GM12878 (cell line): ENCODE measurements around the gene NFYC. TPM values are rescaled to one million over a fixed set of nuclear protein-coding genes. Genes with fewer than 3 reads are reported as not detected.

Experiments used
- ATAC-seq: fragments of 200-7000 bp; cut with Tn5 transposase; 3 replicates; pipeline ENCODE4 v1.9.1; 2020; ENCODE audit warnings: mild to moderate bottlenecking, moderate library complexity
- BruUV-seq: library from RNA; stranded (reverse); fragments of 400-500 nt; replicated peaks from 2 replicates; lab custom pipeline; 2021; lab: Mats Ljungman, UMichigan
- CTCF ChIA-PET: fragments of 300-600 bp; sonication (Branson Sonifier 250); formaldehyde crosslinking; extraction: SDS; loops from one replicate; lab custom pipeline; 2021; ENCODE audit warnings: inconsistent platforms; lab: Yijun Ruan, JAX
- POLR2A ChIA-PET: fragments of 350-600 bp; formaldehyde crosslinking; extraction: SDS; loops from one replicate; lab custom pipeline; 2021; ENCODE audit warnings: inconsistent platforms; lab: Charles Lee
- RAD21 ChIA-PET: fragments of 300-600 bp; sonication (Branson Sonifier 250); formaldehyde crosslinking; loops from one replicate; lab custom pipeline; 2023; ENCODE audit warnings: antibody characterized with exemption; ENCODE audit not compliant: unreplicated experiment; lab: Charles Lee
- SMC1A ChIA-PET: fragments of 300-600 bp; sonication (Branson Sonifier 250); formaldehyde crosslinking; loops from one replicate; lab custom pipeline; 2023; ENCODE audit not compliant: unreplicated experiment, uncharacterized antibody; lab: Charles Lee
- DNase-seq: peaks from one replicate; pipeline ENCODE4 v3.0.0-alpha.2; 2011; ENCODE audit warnings: low read depth, low spot score
- FAIRE-seq: peaks from 3 replicates; lab custom pipeline; 2011; peaks lifted over from hg19 to GRCh38; lab: Jason Lieb, UNC
- H2AFZ ChIP-seq: 2 replicates; pipeline ENCODE4 v1.6.0; 2011; ENCODE audit warnings: low read depth, low read length, control low read depth; ENCODE audit not compliant: control insufficient read depth
- H3K27ac ChIP-seq: 2 replicates; pipeline ENCODE4 v1.5.1; 2011; ENCODE audit warnings: control low read depth; ENCODE audit not compliant: control insufficient read depth, insufficient read depth
- H3K27me3 ChIP-seq, 2 experiments: replicated peaks in 1 of 2; 2 replicates each; pipeline versions ENCODE4 v1.6.0 to v1.6.1; 2011; ENCODE audit warnings: low read length in 1 of 2; ENCODE audit not compliant: control insufficient read depth in 2 of 2, insufficient read depth in 2 of 2
- H3K36me3 ChIP-seq, 2 experiments: 2 replicates each; pipeline ENCODE4 v1.5.1; 2011; ENCODE audit warnings: low read length in 1 of 2; ENCODE audit not compliant: control insufficient read depth in 2 of 2, insufficient read depth in 2 of 2
- H3K4me1 ChIP-seq: 2 replicates; pipeline ENCODE4 v1.6.1; 2011; ENCODE audit warnings: mild to moderate bottlenecking, low read length, moderate library complexity, mixed read lengths; ENCODE audit not compliant: control insufficient read depth, insufficient read depth
- H3K4me2 ChIP-seq: 2 replicates; pipeline ENCODE4 v1.6.0; 2011; ENCODE audit warnings: control low read depth; ENCODE audit not compliant: control insufficient read depth, insufficient read depth
- H3K4me3 ChIP-seq: fragments of 200-600 bp; sonication (generic); 2 replicates; pipeline ENCODE4 v1.5.1; 2016
- H3K79me2 ChIP-seq: 2 replicates; pipeline ENCODE4 v1.6.0; 2011; ENCODE audit warnings: low read length; ENCODE audit not compliant: control insufficient read depth, insufficient read depth
- H3K9ac ChIP-seq: 2 replicates; pipeline ENCODE4 v1.8.0; 2011; ENCODE audit warnings: low read length, control low read depth, mixed read lengths; ENCODE audit not compliant: control insufficient read depth, insufficient read depth
- H3K9me3 ChIP-seq: replicated peaks from 3 replicates; pipeline ENCODE4 v1.5.1; 2011; ENCODE audit warnings: mild to moderate bottlenecking, low read length; ENCODE audit not compliant: control insufficient read depth, insufficient read depth
- H4K20me1 ChIP-seq: 2 replicates; pipeline ENCODE4 v1.6.0; 2011; ENCODE audit not compliant: control insufficient read depth, insufficient read depth
- ATF2 ChIP-seq: IDR thresholded peaks from 2 replicates; pipeline ENCODE4 v1.6.1; 2012; ENCODE audit warnings: low read length, inconsistent platforms
- ATF7 ChIP-seq: fragments of 450-650 bp; IDR thresholded peaks from 2 replicates; pipeline ENCODE4 v1.6.1; 2016; ENCODE audit warnings: low read depth, mild to moderate bottlenecking
- CEBPZ ChIP-seq: fragments of 150-350 bp; IDR thresholded peaks from 2 replicates; pipeline ENCODE4 v1.6.1; 2016; ENCODE audit warnings: low read depth, low read length
- CHD1 ChIP-seq: IDR thresholded peaks from 2 replicates; pipeline ENCODE4 v1.6.1; 2012; ENCODE audit warnings: low read depth, low read length, improper control_type of control experiment
- GABPA ChIP-seq: IDR thresholded peaks from 2 replicates; pipeline ENCODE4 v1.6.1; 2014; ENCODE audit warnings: antibody characterized with exemption, low read depth, mild to moderate bottlenecking, inconsistent platforms
- JUND ChIP-seq: IDR thresholded peaks from 2 replicates; pipeline ENCODE4 v1.6.1; 2012; ENCODE audit warnings: low read depth, mild to moderate bottlenecking, low read length, improper control_type of control experiment, moderate library complexity
- NR2F1 ChIP-seq: fragments of 450-650 bp; conservative IDR thresholded peaks from 2 replicates; pipeline ENCODE4 v1.6.1; 2017; ENCODE audit warnings: mild to moderate bottlenecking
- NRF1 ChIP-seq: conservative IDR thresholded peaks from 2 replicates; pipeline ENCODE4 v1.6.1; 2011; ENCODE audit warnings: mild to moderate bottlenecking, low read depth, low read length, improper control_type of control experiment
- PKNOX1 ChIP-seq: fragments of 450-650 bp; IDR thresholded peaks from 2 replicates; pipeline ENCODE4 v1.6.1; 2016; ENCODE audit warnings: mild to moderate bottlenecking
- POLR2A ChIP-seq: IDR thresholded peaks from 2 replicates; pipeline ENCODE4 v1.6.1; 2011; ENCODE audit warnings: low read depth, mild to moderate bottlenecking, low read length
- RAD51 ChIP-seq: fragments of 450-650 bp; IDR thresholded peaks from 2 replicates; pipeline ENCODE4 v1.6.1; 2016; ENCODE audit warnings: moderate library complexity, mild to moderate bottlenecking, inconsistent platforms
- RFX5 ChIP-seq: IDR thresholded peaks from 2 replicates; pipeline ENCODE4 v1.6.1; 2011; ENCODE audit warnings: low read depth, low read length, improper control_type of control experiment
- TCF12 ChIP-seq: IDR thresholded peaks from 2 replicates; pipeline ENCODE4 v1.6.1; 2011; ENCODE audit warnings: low read depth, mild to moderate bottlenecking, low read length
- ZBED1 ChIP-seq: IDR thresholded peaks from 2 replicates; pipeline ENCODE4 v1.6.1; 2016; ENCODE audit warnings: borderline replicate concordance
- ZBTB4 ChIP-seq: fragments of 450-650 bp; formaldehyde crosslinking; IDR thresholded peaks from 2 replicates; pipeline ENCODE4 v1.4.0; 2022; ENCODE audit warnings: mild to moderate bottlenecking, moderate library complexity
- ZNF217 ChIP-seq: fragments of 450-650 bp; IDR thresholded peaks from 2 replicates; pipeline ENCODE4 v1.6.1; 2017; ENCODE audit warnings: antibody characterized with exemption, mild to moderate bottlenecking
- WGBS: methylation state at CpG from one replicate; pipeline ENCODE4 v1.1.6; 2016; ENCODE audit warnings: low lambda C conversion rate; ENCODE audit not compliant: insufficient replicate concordance, insufficient coverage; ENCODE audit errors: missing lambda C conversion rate; 5-methylcytosine and 5-hydroxymethylcytosine counted together
- in situ Hi-C: fragments of 300-500 bp; cut with MboI; formaldehyde crosslinking; loops from 9 replicates; pipeline ENCODE4 v1.14.3; 2018; ENCODE audit warnings: mixed read lengths
- intact Hi-C: fragments of 100-400 bp; cut with micrococcal nuclease; formaldehyde crosslinking; loops from one replicate; pipeline ENCODE4 v1.14.2; 2022; ENCODE audit not compliant: unreplicated experiment
- polyA plus RNA-seq, 11 experiments: library from polyadenylated mRNA; depleted of rRNA in 4 of 11; unstranded in 6 of 11; stranded (reverse) in 5 of 11; fragments of >200 nt; fragmentation: Nextera tagmentation in 4 of 11; fragmentation: Illumina TruSeq in 1 of 11; extraction: Ambion mirVana in 4 of 11; extraction: Trizol in 1 of 11; gene quantifications; 1 replicate in 1 of 11; 2 replicates in 10 of 11; pipeline versions ENCODE4 v1.2.1 to v1.2.3, GENCODE V29; 2011 to 2016; ENCODE audit warnings: inconsistent platforms in 2 of 11, missing spikeins in 2 of 11, low read depth in 1 of 11
- total RNA-seq, 4 experiments: library from RNA; depleted of rRNA in 3 of 4; stranded (reverse); fragments of >200 nt in 3 of 4; fragmentation: Illumina TruSeq in 1 of 4; extraction: Trizol in 1 of 4; gene quantifications; 2 replicates each; pipeline versions ENCODE4 v1.2.1 to v1.2.3, GENCODE V29; 2013 to 2021

The NFYC gene
- total and polyA plus RNA-seq, 10 of the 15 experiments (the other 5 are each of a cell fraction or from before 2014, with no cell fraction given), result 4.3 to 84.2 (median 58.3) TPM

- intact Hi-C loops, result no loop called here
- Histone ChIP-seq H3K4me2 (no peak overlapping the region), H3K9ac (no peak overlapping the region), H4K20me1 (no peaks in the 10 kb centered on the region), H3K4me1 (peaks cover 4% of the 10 kb centered on the region; the same call in 1 of the 2 replicates), H3K27ac (no peak overlapping the region), H3K4me3 (no peak overlapping the region), H3K27me3 (peaks cover 4 to 8% of the 10 kb centered on the region in 2 experiments; a peak in 3 of 4 replicates), H3K79me2 (no peaks in the 10 kb centered on the region), H3K9me3 (no peaks in the 10 kb centered on the region)
- SMC1A ChIA-PET, result interaction anchor here (1.6 kb wide), 1 partner anchor 8 kb away, joined by 3 read pairs; no protein-coding TSS in a partner anchor
- WGBS, result 50% methylated on average over 18 of the region's 20 CpGs
- POLR2A ChIA-PET, result no interaction called here
- FAIRE-seq (no peak), ATAC-seq (no peak; the same call in 2 of the 3 replicates), DNase-seq (no peak)
- no TSS peak for BruUV-seq
- CTCF ChIA-PET, result interaction anchor here (0.7 to 1.2 kb wide), 2 partner anchors 8 to 20 kb away, joined by 4 read pairs; no protein-coding TSS in a partner anchor
- RAD21 ChIA-PET, result interaction anchor here (1.1 to 1.5 kb wide), 2 partner anchors 8 to 18 kb away, joined by 3 to 4 read pairs; no protein-coding TSS in a partner anchor
- TF ChIP-seq NR2F1, result no peak
- no peak for TF ChIP-seq NRF1
- no peak for TF ChIP-seq ZNF217
- no peak for TF ChIP-seq GABPA
- no peak for TF ChIP-seq JUND
- no peak for TF ChIP-seq RAD51
- no peak for TF ChIP-seq PKNOX1
- TF ChIP-seq TCF12, result no peak
- TF ChIP-seq ATF2, result no peak
- TF ChIP-seq POLR2A, result no peak
- no peak for TF ChIP-seq CHD1
- no peak for TF ChIP-seq CEBPZ
- TF ChIP-seq ATF7, result no peak
- no peak for TF ChIP-seq ZBTB4 (CRISPR knock-in tag)
- TF ChIP-seq RFX5, result no peak
- TF ChIP-seq ZBED1, result no peak
- TF ChIP-seq, all 136 proteins: peak for 0
- no peaks in the 10 kb centered on the region for H3K36me3 ChIP-seq
- in situ Hi-C loops, result no loop called here
- H2AFZ ChIP-seq, result no peak overlapping the region
Observed at GRCh38 chr1:40782371-40782956, 91.0 kb downstream of the NFYC start.
